ENCODE measurements around the gene COBLL1.
A peak's percentile ranks its signal among the peaks of the same experiment; 100 is the strongest.

COBLL1 gene

GRCh38 chr2:164821338-164821737 lies 20.3 kb downstream of the COBLL1 start:
- DNase-seq = no peak

DNA sequence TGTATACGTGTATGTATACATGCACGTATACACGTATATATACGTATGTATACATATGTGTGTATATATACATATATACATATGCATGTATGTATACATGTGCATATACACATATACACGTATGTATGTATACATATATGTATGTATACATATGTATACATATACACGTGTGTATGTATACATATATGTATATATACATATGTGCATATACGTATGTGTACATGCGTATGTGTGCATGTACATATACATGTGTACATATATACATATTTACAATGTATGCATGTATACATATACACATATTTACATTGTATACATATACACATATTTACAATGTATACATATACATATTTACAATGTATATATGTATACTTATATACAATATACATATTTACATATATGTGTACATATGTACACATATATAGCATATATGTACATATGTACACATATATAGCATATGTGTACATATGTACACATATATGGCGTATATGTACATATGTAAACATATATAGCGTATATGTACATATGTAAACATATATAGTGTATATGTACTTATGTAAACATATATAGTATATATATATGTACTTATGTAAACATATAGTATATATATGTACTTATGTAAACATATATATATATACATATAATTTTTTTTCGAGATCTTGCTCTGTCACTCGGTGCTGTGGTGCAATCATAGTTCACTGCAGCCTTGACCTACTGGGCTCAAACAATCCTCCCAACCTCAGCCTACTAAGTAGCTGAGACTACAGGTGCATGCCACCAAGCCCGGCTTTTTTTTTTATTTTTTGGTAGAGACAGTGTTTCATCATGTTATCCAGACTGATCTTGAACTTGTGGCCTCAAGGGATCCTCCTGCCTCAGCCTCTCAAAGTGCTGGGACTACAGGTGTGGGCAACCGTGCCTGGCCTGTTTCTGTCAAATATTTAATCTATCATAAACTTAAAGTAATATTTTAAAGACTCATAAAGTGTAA lies 23.2 kb downstream of the COBLL1 start:
- no peak for DNase-seq

DNA sequence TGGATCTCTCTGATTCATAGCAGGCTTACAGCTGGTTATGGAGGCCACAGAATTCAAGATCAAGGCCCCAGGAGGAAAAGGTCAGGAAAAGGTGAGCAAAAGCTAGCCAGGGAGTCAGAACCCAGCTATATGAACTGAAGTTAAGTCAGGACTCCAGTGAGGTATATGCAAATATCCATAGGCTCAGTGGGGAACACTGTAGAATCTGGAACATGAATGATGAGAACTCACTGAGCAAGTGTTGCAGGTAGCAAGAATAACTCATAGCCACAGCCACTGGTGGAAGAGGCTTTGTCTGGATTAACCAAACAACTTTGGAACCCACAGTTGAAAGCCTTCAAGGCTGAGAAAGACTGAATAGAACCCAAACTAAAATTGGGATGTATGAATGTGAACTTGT lies 24.7 kb downstream of the COBLL1 start:
- no peak for DNase-seq

DNA sequence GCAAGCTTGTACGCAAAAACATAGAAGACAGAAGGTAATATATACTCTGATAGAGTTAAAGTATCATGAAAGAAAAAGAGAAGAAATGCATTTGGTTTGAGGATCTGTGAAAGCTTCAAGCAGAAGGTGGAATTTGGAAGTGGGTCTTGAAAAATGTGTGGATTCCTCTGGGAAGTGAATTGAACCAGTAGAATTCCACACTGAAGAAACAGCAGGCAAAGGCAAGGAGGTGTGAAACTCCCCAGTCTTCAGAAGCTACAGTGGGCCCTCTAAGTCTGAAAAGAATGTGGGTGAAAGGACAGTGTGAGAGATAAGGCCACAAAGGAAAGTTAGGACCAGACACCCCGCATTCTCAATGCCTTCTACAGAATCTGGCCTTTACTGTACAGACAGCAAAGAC lies 25.6 kb downstream of the COBLL1 start:
- no peak for DNase-seq

GRCh38 chr2:164815071-164815793 lies 26.4 kb downstream of the COBLL1 start:
- no peak for DNase-seq

- no peak for DNase-seq
Observed at GRCh38 chr2:164813535-164813934, 28.1 kb downstream of the COBLL1 start.

GRCh38 chr2:164812378-164812777 lies 29.2 kb downstream of the COBLL1 start:
- DNase-seq = no peak

- DNase-seq = no peak
Observed at GRCh38 chr2:164811819-164812218, 29.8 kb downstream of the COBLL1 start.

GRCh38 chr2:164810843-164811242 lies 30.8 kb downstream of the COBLL1 start:
- no peak for DNase-seq

- no peak for DNase-seq
Observed at GRCh38 chr2:164808776-164809175, 32.8 kb downstream of the COBLL1 start.

DNA sequence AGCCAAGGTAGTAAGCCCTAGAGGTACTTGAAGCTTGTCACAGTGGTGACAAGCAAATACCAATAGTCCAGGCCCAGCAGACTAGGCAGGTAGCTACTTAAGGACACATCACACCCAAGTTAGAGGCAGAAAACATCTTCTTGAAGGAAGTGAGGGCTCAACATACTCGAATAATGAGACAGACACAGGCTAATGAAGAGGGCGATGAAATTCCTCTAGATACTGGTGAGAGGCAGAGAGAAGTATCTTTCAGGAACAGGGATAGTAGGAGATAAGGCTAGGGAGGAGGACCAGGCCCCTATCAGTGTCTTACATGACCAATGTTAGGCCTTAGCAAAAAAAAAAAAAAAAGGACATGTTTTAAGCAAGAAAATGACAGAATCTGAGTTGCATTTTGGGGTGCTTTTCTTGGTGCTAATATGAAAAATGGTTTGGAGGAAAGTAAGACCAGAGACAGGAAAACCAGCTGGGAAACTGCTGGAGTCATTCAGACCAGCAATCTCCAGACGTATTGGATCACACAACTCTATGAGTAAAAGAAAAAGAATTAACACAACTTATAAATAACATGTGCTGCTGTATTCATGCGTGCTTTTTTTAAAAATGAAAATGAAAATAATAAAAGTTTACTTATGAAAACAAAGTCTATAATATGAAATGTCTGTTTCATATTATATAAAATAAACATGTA lies 37.7 kb downstream of the COBLL1 start:
- DNase-seq = no peak

- DNase-seq = no peak
Observed at GRCh38 chr2:164802095-164802707, 39.4 kb downstream of the COBLL1 start.

DNA sequence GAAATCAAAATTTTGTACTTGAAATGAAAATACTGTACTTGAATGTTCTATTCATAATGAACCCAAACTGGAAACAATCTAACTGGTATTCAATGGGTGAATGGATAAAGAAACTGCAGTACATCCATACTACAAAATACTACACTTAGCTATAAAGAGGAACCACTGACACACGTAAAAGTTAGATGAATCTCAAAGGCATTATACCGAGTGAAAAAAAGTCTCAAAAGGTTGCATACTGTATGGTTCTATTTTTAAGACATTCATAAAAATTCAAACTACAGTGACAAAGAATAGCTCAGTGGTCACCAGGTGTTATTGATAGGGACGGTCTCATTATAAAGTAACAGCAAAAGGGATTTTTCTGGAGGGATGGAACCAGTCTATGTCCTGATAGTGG lies 41.1 kb downstream of the COBLL1 start:
- DNase-seq = no peak

- no peak for DNase-seq
Observed at GRCh38 chr2:164797627-164798026, 44.0 kb downstream of the COBLL1 start.

GRCh38 chr2:164796999-164797398 lies 44.6 kb downstream of the COBLL1 start:
- DNase-seq = no peak

GRCh38 chr2:164794432-164795231 lies 47.0 kb downstream of the COBLL1 start:
- no peak for DNase-seq

DNA sequence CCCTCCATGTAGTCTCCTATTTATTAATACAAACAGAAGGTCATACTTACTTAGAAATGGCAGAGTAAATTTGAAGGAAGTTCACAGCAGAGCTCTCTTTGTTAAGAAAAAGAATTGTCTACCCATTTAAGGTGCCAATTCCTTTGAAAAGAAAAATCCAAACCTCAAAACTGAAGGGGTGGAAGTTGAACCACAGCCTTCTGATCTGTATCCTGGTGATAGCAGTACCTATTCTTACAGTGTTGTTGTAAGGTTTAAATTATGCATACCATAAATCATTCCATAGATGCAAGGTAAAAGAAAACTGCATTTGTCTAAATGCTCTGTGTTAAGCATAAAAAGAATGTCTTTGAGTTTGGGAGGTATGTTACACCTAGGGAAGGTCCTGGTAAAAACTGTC lies 47.6 kb downstream of the COBLL1 start:
- DNase-seq = no peak

DNA sequence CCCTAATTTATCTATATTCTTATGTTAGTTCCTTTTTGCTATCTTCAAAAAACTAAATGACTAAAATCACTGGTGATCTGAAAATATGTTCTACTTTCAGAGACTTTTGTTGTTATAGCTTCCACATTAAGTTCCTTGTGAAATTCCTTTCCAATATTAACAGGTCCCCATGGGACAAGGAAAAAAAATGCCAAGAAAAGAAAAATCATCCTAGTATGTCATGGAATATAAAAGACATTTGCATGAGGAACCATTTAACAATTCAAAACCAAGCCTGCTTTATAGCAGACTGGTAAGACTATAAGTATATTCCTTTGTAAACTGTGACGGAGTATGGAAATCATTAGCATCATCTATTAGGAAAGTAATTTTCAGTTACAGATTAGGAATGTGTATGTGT lies 48.1 kb downstream of the COBLL1 start:
- no peak for DNase-seq

- DNase-seq = no peak
Observed at GRCh38 chr2:164792316-164793170, 49.1 kb downstream of the COBLL1 start.

- no peak for DNase-seq
Observed at GRCh38 chr2:164789968-164790367, 51.7 kb downstream of the COBLL1 start.

- peak; percentile 68 for DNase-seq
Observed at GRCh38 chr2:164786787-164787186, 54.8 kb downstream of the COBLL1 start.

Data from NCI-H82 (cell line).